ENCODE measurements around the gene ARHGEF28.

ARHGEF28 gene

DNA sequence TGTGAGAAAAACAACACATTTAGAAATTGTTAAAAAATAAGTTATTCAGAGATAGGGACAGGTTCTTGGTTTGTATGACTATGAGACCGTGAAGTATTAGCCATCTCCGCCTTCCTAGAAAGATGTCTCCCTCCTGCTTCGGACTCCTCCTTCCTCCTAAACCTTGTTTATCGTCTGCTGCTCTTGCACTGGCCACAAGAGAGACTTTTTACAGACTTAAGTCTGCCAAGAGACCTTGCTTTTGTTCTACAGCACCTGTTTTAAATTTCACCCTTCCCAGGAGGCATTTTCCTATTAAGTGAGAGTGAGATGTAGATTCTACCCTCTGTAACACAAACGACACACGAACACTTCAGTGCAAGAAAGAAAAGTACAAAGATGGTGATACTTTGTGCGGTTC lies 274.6 kb downstream of the ARHGEF28 start:
- TF ChIP-seq, protein P1, sequence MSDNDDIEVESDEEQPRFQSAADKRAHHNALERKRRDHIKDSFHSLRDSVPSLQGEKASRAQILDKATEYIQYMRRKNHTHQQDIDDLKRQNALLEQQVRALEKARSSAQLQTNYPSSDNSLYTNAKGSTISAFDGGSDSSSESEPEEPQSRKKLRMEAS (IDR thresholded peaks at IDR 0.05; ENCODE audit: low read depth, low read length): no peak
- TF ChIP-seq, protein P2, sequence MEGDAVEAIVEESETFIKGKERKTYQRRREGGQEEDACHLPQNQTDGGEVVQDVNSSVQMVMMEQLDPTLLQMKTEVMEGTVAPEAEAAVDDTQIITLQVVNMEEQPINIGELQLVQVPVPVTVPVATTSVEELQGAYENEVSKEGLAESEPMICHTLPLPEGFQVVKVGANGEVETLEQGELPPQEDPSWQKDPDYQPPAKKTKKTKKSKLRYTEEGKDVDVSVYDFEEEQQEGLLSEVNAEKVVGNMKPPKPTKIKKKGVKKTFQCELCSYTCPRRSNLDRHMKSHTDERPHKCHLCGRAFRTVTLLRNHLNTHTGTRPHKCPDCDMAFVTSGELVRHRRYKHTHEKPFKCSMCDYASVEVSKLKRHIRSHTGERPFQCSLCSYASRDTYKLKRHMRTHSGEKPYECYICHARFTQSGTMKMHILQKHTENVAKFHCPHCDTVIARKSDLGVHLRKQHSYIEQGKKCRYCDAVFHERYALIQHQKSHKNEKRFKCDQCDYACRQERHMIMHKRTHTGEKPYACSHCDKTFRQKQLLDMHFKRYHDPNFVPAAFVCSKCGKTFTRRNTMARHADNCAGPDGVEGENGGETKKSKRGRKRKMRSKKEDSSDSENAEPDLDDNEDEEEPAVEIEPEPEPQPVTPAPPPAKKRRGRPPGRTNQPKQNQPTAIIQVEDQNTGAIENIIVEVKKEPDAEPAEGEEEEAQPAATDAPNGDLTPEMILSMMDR (IDR thresholded peaks at IDR 0.05; ENCODE audit: low read depth, low read length): no peak
- TF ChIP-seq MYC (IDR thresholded peaks at IDR 0.05; ENCODE audit: low read depth, low read length) (no peak), POLR2A (IDR thresholded peaks at IDR 0.05; ENCODE audit: extremely low read depth, insufficient read length) (no peak)
- no peak overlapping the region for H3K4me3 ChIP-seq (ENCODE audit: low read depth, low read length)
- DNase-seq (ENCODE audit: low read depth): no peak

DNA sequence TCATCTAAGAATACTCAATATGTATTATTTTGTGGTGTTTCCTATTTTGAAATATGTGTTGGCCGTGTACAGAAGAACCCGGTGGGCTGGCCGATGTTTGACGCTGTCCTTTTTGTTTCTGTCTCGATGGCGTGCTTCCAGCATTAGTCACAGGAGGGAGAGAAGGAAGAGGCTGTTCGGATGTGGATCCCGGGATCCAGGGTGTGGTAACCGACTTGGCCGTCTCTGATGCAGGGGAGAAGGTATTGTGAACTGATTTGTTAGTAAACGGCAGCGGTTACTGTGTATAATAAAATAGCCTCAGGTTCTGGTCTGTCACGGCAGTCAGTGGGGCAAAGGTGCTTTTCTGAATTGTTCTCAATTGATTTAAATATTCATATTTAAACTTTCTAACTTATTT lies 275.0 kb downstream of the ARHGEF28 start:
- DNase-seq (ENCODE audit: low read depth): no peak
- TF ChIP-seq, protein P1 (IDR thresholded peaks at IDR 0.05; ENCODE audit: low read depth, low read length): no peak
- no peak for TF ChIP-seq POLR2A (IDR thresholded peaks at IDR 0.05; ENCODE audit: extremely low read depth, insufficient read length)
- TF ChIP-seq, protein P2 (IDR thresholded peaks at IDR 0.05; ENCODE audit: low read depth, low read length): no peak
- no peak for TF ChIP-seq MYC (IDR thresholded peaks at IDR 0.05; ENCODE audit: low read depth, low read length)
- no peak overlapping the region for H3K4me3 ChIP-seq (ENCODE audit: low read depth, low read length)

DNA sequence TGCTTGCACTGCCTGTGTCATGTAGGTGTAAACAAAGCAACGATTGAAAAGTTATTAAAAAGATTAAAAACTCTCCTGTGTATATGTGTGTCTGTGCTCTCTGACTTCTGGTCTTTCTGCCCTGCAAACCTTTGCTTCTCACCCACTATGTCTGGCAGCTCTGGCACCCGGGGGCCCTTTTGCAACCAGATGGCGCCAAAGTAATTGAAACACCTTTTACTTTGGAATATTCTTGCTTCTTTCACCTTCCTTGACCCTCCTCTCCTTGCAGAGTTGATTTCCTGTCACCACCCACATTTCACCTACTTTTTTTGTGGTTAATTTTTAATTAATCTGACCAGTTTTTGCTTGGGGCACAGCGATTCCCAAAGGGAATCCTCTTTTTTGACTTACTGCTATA lies 275.5 kb downstream of the ARHGEF28 start:
- DNase-seq (ENCODE audit: low read depth): peak; percentile 6
- TF ChIP-seq, protein P1 (IDR thresholded peaks at IDR 0.05; ENCODE audit: low read depth, low read length): no peak
- TF ChIP-seq, protein P2 (IDR thresholded peaks at IDR 0.05; ENCODE audit: low read depth, low read length): no peak
- TF ChIP-seq POLR2A (IDR thresholded peaks at IDR 0.05; ENCODE audit: extremely low read depth, insufficient read length) (no peak), MYC (IDR thresholded peaks at IDR 0.05; ENCODE audit: low read depth, low read length) (no peak)
- H3K4me3 ChIP-seq (ENCODE audit: low read depth, low read length): no peak overlapping the region

GRCh38 chr5:73902327-73903051 lies 276.5 kb downstream of the ARHGEF28 start:
- DNase-seq (ENCODE audit: low read depth): peak; percentile 73
- H3K4me3 ChIP-seq (ENCODE audit: low read depth, low read length): no peak overlapping the region
- TF ChIP-seq MYC (IDR thresholded peaks at IDR 0.05; ENCODE audit: low read depth, low read length) (peak; percentile 27; the same call in 1 of the 2 replicates), POLR2A (IDR thresholded peaks at IDR 0.05; ENCODE audit: extremely low read depth, insufficient read length) (no peak)
- TF ChIP-seq, protein P2 (IDR thresholded peaks at IDR 0.05; ENCODE audit: low read depth, low read length): peak; percentile 24
- TF ChIP-seq, protein P1 (IDR thresholded peaks at IDR 0.05; ENCODE audit: low read depth, low read length): no peak

- TF ChIP-seq, protein P1 (IDR thresholded peaks at IDR 0.05; ENCODE audit: low read depth, low read length): no peak
- TF ChIP-seq, protein P2 (IDR thresholded peaks at IDR 0.05; ENCODE audit: low read depth, low read length): no peak
- no peak for TF ChIP-seq POLR2A (IDR thresholded peaks at IDR 0.05; ENCODE audit: extremely low read depth, insufficient read length)
- TF ChIP-seq MYC (IDR thresholded peaks at IDR 0.05; ENCODE audit: low read depth, low read length): no peak
- no peak overlapping the region for H3K4me3 ChIP-seq (ENCODE audit: low read depth, low read length)
- no peak for DNase-seq (ENCODE audit: low read depth)
Measured at GRCh38 chr5:73903169-73903568, 277.2 kb downstream of the ARHGEF28 start.

Measured in NB4 (cell line).